CD4-positive, CD25-positive, alpha-beta regulatory T cell (primary cell): ENCODE results near the gene ROBO1. TPM values are rescaled to one million over a fixed set of nuclear protein-coding genes. Genes with fewer than 3 reads are reported as not detected.
"Not testable (repeated sequence)": the region's sequence is repeated elsewhere in the genome, so short reads cannot be mapped to it uniquely, and the experiment has no call there.

Experiments used
- ATAC-seq, 2 donors: fragments of 150-1000 bp; cut with Tn5 transposase; one replicate each; pipeline ENCODE4 v1.10.0; 2021; ENCODE audit warnings: low read depth in 2 of 2, moderate number of reproducible peaks in 2 of 2, moderate library complexity in 1 of 2
- DNase-seq, 3 donors: peaks; one replicate each; pipeline versions ENCODE4 v3.0.0 to v3.0.0-alpha.2; 2012 to 2022; ENCODE audit warnings: mixed read lengths in 1 of 3
- H3K27ac ChIP-seq: one replicate; pipeline ENCODE4 v1.7.0; 2013; ENCODE audit warnings: mild to moderate bottlenecking, low read length; ENCODE audit not compliant: insufficient read depth, poor library complexity, severe bottlenecking
- H3K27me3 ChIP-seq: one replicate; pipeline ENCODE4 v1.7.0; 2013; ENCODE audit warnings: low read length; ENCODE audit not compliant: control insufficient read depth, insufficient read depth
- H3K36me3 ChIP-seq: one replicate; pipeline ENCODE4 v1.7.0; 2013; ENCODE audit warnings: mild to moderate bottlenecking, low read length, moderate library complexity; ENCODE audit not compliant: control insufficient read depth, insufficient read depth
- H3K4me1 ChIP-seq: 2 replicates; pipeline ENCODE4 v1.7.0; 2013; ENCODE audit warnings: mild to moderate bottlenecking, low read length; ENCODE audit not compliant: insufficient read depth, control insufficient read depth, poor library complexity, severe bottlenecking
- H3K4me3 ChIP-seq: one replicate; pipeline ENCODE4 v1.7.0; 2013; ENCODE audit warnings: low read depth, mild to moderate bottlenecking, low read length, moderate library complexity
- H3K9me3 ChIP-seq, 2 experiments: 1 replicate in 1 of 2; 2 replicates in 1 of 2; pipeline ENCODE4 v1.7.0; 2013; ENCODE audit warnings: low read length in 2 of 2, mild to moderate bottlenecking in 1 of 2, moderate library complexity in 1 of 2; ENCODE audit not compliant: control insufficient read depth in 2 of 2
- H3K27ac Mint-ChIP-seq, 3 donors: one replicate each; pipeline ENCODE4 v1.8.0; 2020 to 2022; ENCODE audit warnings: mild to moderate bottlenecking in 3 of 3, mixed read lengths in 3 of 3, moderate library complexity in 2 of 3
- H3K27me3 Mint-ChIP-seq: one replicate; pipeline ENCODE4 v1.8.0; 2022; ENCODE audit warnings: mild to moderate bottlenecking, mixed read lengths
- H3K36me3 Mint-ChIP-seq: one replicate; pipeline ENCODE4 v1.8.0; 2020; ENCODE audit warnings: mixed read lengths
- H3K4me1 Mint-ChIP-seq, 4 donors: one replicate each; pipeline ENCODE4 v1.8.0; 2020 to 2022; ENCODE audit warnings: mixed read lengths in 4 of 4, mild to moderate bottlenecking in 1 of 4
- H3K4me3 Mint-ChIP-seq, 4 donors: one replicate each; pipeline ENCODE4 v1.8.0; 2020 to 2022; ENCODE audit warnings: mild to moderate bottlenecking in 4 of 4, mixed read lengths in 4 of 4, moderate library complexity in 3 of 4
- H3K9me3 Mint-ChIP-seq, 7 donors: one replicate each; pipeline ENCODE4 v1.8.0; 2020 to 2022; ENCODE audit warnings: mixed read lengths in 7 of 7, mild to moderate bottlenecking in 3 of 7, moderate library complexity in 2 of 7
- polyA plus RNA-seq, 4 donors: library from polyadenylated mRNA; unstranded; fragments of 300-500 nt; fragmentation: Illumina TruSeq; gene quantifications; one replicate each; pipeline ENCODE4 v1.2.3, GENCODE V29; 2021
- total RNA-seq: library from RNA; stranded (reverse); gene quantifications from one replicate; pipeline ENCODE4 v1.2.3, GENCODE V29; 2022

Gene ROBO1
- total and polyA plus RNA-seq, 5 donors from 2014 or later, result not detected

DNA sequence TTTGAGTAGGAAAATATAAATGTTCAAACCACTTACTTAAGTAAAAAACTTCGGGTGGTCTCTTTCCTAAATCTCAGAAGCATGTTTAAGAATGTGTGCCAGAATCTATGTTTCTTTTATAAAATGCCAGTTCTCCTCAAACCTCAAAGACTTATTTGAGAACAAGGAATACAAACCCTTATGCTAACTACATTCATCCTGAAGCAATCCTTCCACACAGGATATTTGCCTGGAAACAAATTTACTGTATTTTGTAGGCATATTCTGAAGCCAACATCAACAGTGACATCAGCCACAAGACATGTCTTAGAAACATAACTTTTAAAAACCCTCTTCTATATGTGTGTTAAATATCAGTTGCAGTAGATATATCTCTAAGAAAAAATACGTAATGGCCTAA lies 1077.0 kb downstream of the ROBO1 start:
- no peaks in the 10 kb centered on the region for H3K27me3 Mint-ChIP-seq
- H3K4me3 ChIP-seq, result no peak overlapping the region
- no peak overlapping the region for H3K27ac Mint-ChIP-seq
- no peaks in the 10 kb centered on the region for H3K36me3 Mint-ChIP-seq
- H3K27me3 ChIP-seq, result no peaks in the 10 kb centered on the region
- H3K4me1 Mint-ChIP-seq, result no peaks in the 10 kb centered on the region
- no peak overlapping the region for H3K27ac ChIP-seq
- H3K9me3 Mint-ChIP-seq, result peaks cover 0 to 18% (median 2%) of the 10 kb centered on the region in 7 donors
- H3K4me1 ChIP-seq, result no peaks in the 10 kb centered on the region
- no peaks in the 10 kb centered on the region for H3K36me3 ChIP-seq
- DNase-seq (no peak), ATAC-seq (no peak)
- H3K9me3 ChIP-seq, result no peaks in the 10 kb centered on the region
- H3K4me3 Mint-ChIP-seq, result no peak overlapping the region

DNA sequence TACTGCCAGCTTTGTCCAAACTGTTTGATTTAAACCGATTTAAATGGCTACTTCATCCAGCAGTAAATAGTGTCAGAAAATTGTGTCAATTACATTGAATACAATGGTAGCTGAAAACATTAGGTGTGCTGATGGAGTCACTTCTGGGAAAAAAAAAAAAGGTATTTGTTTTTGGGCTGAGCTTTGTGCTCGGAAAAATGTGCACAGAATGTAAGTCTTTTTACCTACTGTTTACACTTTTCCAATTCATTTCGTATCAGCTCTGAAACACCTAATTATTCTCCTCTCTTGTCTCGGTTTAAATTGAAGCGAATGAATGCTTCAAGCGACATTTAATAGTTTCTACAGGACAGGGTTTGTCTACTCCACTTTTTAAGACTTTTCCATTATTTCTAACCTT lies 1078.4 kb downstream of the ROBO1 start:
- no peak for ATAC-seq

DNA sequence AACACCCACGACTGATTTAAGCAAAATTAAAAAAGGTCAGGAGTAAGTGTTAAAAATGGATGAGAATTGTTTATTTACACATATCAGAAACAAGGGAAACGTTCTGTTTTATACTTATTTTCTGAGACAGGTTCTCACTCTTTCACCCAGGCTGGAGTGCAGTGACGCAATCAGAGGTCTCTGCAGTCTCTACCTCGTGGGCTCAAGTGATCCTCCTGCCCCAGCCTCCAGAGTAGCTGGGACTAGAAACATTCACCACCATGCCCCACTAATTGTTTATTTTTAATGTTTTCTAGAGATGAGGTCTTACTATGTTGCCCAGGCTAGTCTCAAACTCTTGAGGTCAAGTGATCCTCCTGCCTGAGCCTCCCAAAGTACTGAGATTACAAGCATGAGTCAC lies 1080.3 kb downstream of the ROBO1 start:
- no peaks in the 10 kb centered on the region for H3K36me3 Mint-ChIP-seq
- no peaks in the 10 kb centered on the region for H3K4me1 Mint-ChIP-seq
- no peaks in the 10 kb centered on the region for H3K27me3 ChIP-seq
- no peaks in the 10 kb centered on the region for H3K27me3 Mint-ChIP-seq
- H3K4me1 ChIP-seq, result no peaks in the 10 kb centered on the region
- no peak overlapping the region for H3K27ac Mint-ChIP-seq
- no peak overlapping the region for H3K4me3 Mint-ChIP-seq
- ATAC-seq (no peak), DNase-seq (no peak)
- H3K4me3 ChIP-seq, result no peak overlapping the region
- no peaks in the 10 kb centered on the region for H3K9me3 ChIP-seq
- no peak overlapping the region for H3K27ac ChIP-seq
- no peaks in the 10 kb centered on the region for H3K36me3 ChIP-seq
- peaks cover 0 to 25% (median 4%) of the 10 kb centered on the region in 7 donors for H3K9me3 Mint-ChIP-seq

More for the DNA sequence above, 1078.4 kb downstream of the ROBO1 start:
- H3K27me3 Mint-ChIP-seq, result no peaks in the 10 kb centered on the region
- no peak for DNase-seq
- H3K27ac Mint-ChIP-seq, result no peak overlapping the region
- Histone ChIP-seq H3K27ac (no peak overlapping the region), H3K27me3 (no peaks in the 10 kb centered on the region), H3K36me3 (no peaks in the 10 kb centered on the region), H3K9me3 (no peaks in the 10 kb centered on the region), H3K4me3 (no peak overlapping the region), H3K4me1 (no peaks in the 10 kb centered on the region)
- peaks cover 0 to 24% (median 3%) of the 10 kb centered on the region in 7 donors for H3K9me3 Mint-ChIP-seq
- no peaks in the 10 kb centered on the region for H3K4me1 Mint-ChIP-seq
- H3K4me3 Mint-ChIP-seq, result no peak overlapping the region
- H3K36me3 Mint-ChIP-seq, result no peaks in the 10 kb centered on the region

DNA sequence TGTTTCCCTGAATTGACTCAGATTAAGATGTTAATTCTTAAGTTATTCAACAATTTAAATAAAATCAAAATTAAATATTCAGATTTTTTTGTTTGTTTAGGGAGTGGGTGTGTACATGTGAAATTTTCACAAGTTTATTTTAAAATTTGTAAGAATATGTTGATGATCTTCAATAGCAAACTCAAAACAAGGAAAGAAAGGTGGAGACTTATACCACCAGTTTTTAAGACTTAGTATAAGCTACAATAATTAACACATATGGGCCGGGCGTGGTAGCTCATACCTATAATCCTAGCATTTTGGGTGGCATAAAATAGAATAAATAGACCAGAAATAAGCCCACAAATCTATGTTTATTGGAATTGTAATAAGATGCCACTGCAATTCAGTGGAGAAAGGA lies 1084.5 kb downstream of the ROBO1 start:
- Histone ChIP-seq H3K36me3 (no peaks in the 10 kb centered on the region), H3K27me3 (no peaks in the 10 kb centered on the region), H3K4me3 (no peak overlapping the region), H3K27ac (no peak overlapping the region), H3K4me1 (no peaks in the 10 kb centered on the region), H3K9me3 (no peaks in the 10 kb centered on the region)
- no peaks in the 10 kb centered on the region for H3K36me3 Mint-ChIP-seq
- H3K9me3 Mint-ChIP-seq, result peaks cover 0 to 14% (median 5%) of the 10 kb centered on the region in 7 donors
- no peaks in the 10 kb centered on the region for H3K4me1 Mint-ChIP-seq
- ATAC-seq (no peak), DNase-seq (no peak)
- H3K4me3 Mint-ChIP-seq, result no peak overlapping the region
- no peak overlapping the region for H3K27ac Mint-ChIP-seq
- no peaks in the 10 kb centered on the region for H3K27me3 Mint-ChIP-seq

DNA sequence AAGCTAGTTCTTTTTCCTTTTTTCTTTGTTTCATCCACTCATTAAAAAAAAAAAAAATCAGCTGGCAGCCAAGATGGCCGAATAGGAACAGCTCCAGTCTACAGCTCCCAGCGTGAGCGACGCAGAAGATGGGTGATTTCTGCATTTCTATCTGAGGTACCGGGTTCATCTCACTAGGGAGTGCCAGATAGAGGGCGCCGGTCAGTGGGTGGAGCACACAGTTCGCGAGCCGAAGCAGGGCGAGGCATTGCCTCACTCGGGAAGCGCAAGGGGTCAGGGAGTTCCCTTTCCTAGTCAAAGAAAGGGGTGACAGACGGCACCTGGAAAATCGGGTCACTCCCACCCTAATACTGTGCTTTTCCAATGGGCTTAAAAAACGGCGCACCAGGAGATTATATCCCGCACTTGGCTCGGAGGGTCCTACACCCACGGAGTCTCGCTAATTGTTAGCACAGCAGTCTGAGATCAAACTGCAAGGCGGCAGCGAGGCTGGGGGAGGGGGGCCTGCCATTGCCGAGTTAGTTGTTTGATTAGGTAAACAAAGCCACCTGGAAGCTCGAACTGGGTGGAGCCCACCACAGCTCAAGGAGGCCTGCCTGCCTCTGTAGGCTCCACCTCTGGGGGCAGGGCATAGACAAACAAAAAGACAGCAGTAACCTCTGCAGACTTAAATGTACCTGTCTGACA lies 1092.5 kb downstream of the ROBO1 start:
- H3K27ac Mint-ChIP-seq, H3K36me3 ChIP-seq, H3K36me3 Mint-ChIP-seq, H3K4me3 ChIP-seq, ATAC-seq, H3K27me3 ChIP-seq, H3K27me3 Mint-ChIP-seq, DNase-seq, H3K9me3 ChIP-seq, H3K4me1 Mint-ChIP-seq, H3K4me1 ChIP-seq, H3K27ac ChIP-seq, H3K9me3 Mint-ChIP-seq, H3K4me3 Mint-ChIP-seq: not testable (repeated sequence)

DNA sequence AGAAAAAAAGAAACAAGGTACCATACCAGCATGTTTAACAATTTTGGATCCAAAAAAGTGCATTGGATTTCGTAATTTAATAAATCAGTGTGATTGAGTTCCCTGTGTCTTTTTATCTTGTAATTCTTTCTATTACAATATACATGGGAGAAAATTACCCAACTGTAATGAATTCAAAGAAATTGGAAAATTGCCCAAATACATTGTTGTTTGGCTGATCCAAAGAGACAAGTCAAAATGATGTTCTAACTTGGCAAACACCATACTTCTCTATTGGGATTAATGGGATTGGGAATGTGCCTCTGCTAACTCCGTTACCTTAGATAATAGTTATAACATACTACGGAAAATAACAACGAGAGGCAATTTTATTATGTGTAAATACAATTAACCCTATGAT lies 1097.1 kb downstream of the ROBO1 start:
- Mint-ChIP-seq H3K9me3 (peaks cover 0 to 4% (median 0%) of the 10 kb centered on the region in 7 donors), H3K27me3 (no peaks in the 10 kb centered on the region), H3K27ac (no peak overlapping the region), H3K4me1 (no peaks in the 10 kb centered on the region), H3K4me3 (no peak overlapping the region), H3K36me3 (no peaks in the 10 kb centered on the region)
- H3K27ac ChIP-seq, result no peak overlapping the region
- no peaks in the 10 kb centered on the region for H3K9me3 ChIP-seq
- DNase-seq (no peak), ATAC-seq (no peak)
- no peaks in the 10 kb centered on the region for H3K27me3 ChIP-seq
- no peaks in the 10 kb centered on the region for H3K4me1 ChIP-seq
- H3K36me3 ChIP-seq, result no peaks in the 10 kb centered on the region
- H3K4me3 ChIP-seq, result no peak overlapping the region

DNA sequence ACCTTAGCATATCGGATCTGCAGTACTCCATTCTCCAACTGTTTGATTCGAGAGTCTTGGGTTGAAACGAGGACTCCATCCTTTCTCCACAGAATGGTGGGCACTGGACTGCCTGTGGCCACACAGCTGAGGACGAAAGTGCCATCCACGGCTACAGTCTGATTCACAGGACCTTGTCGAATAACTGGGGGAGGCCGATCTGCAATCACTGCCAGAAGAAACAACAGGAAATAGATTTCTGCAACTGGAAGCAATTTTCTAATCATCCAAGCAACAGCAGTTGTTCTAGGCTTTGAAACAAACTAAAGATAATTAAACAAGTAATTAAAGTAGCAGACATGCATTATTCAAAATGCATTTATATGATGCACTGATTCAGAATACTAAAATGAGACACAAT lies 1097.7 kb downstream of the ROBO1 start:
- Histone ChIP-seq H3K9me3 (no peaks in the 10 kb centered on the region), H3K4me3 (no peak overlapping the region), H3K27me3 (no peaks in the 10 kb centered on the region), H3K36me3 (no peaks in the 10 kb centered on the region), H3K27ac (no peak overlapping the region), H3K4me1 (no peaks in the 10 kb centered on the region)
- no peak for DNase-seq
- ATAC-seq, result no peak
- Mint-ChIP-seq H3K4me3 (no peak overlapping the region), H3K27me3 (no peaks in the 10 kb centered on the region), H3K27ac (no peak overlapping the region), H3K9me3 (peaks cover 0 to 3% (median 0%) of the 10 kb centered on the region in 7 donors), H3K36me3 (no peaks in the 10 kb centered on the region), H3K4me1 (no peaks in the 10 kb centered on the region)

DNA sequence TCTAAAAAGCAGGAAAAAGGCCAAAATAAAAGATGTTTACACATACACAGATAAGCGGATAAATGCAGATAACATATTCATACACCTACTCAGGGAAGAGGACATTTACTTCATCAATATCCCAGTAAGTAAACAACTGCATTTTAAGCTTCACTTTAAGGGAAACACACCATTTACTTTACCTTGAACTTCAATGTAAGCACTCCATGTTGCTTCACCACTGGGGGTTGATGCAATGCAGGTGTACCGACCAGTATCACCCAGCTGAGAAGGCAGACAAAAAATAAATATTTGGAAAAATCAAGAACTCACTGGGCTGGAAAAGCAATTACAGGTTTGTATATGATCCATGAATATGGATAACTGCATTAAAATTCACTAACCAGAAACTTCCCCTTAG lies 1099.5 kb downstream of the ROBO1 start:
- Mint-ChIP-seq H3K4me3 (no peak overlapping the region), H3K27ac (no peak overlapping the region), H3K27me3 (no peaks in the 10 kb centered on the region), H3K9me3 (peaks cover 0 to 2% (median 0%) of the 10 kb centered on the region in 7 donors), H3K4me1 (no peaks in the 10 kb centered on the region), H3K36me3 (no peaks in the 10 kb centered on the region)
- ATAC-seq (no peak), DNase-seq (no peak)
- Histone ChIP-seq H3K27me3 (no peaks in the 10 kb centered on the region), H3K9me3 (no peaks in the 10 kb centered on the region), H3K4me3 (no peak overlapping the region), H3K27ac (no peak overlapping the region), H3K4me1 (no peaks in the 10 kb centered on the region), H3K36me3 (no peaks in the 10 kb centered on the region)
